Measurements from ENCODE around the gene TMEM117. TPM values are rescaled to one million over a fixed set of nuclear protein-coding genes. Genes with fewer than 3 reads are reported as not detected.

Gene TMEM117
- total RNA-seq, 1 donor from 2014 or later: 0.43 TPM

GRCh38 chr12:44436756-44437155, 600.9 kb downstream of the TMEM117 start:
- DNase-seq (ENCODE audit: low spot score in 2 of 2): no peak
- H3K9me3 ChIP-seq: no peaks in the 10 kb centered on the region
- intact Hi-C loops (cut with DNase I): no loop called here
- H3K4me3 ChIP-seq: no peak overlapping the region
- no peaks in the 10 kb centered on the region for H3K27me3 ChIP-seq
- H3K27ac ChIP-seq: no peak overlapping the region
- TF ChIP-seq CTCF (IDR thresholded peaks at IDR 0.05): no peak
- no peaks in the 10 kb centered on the region for H3K36me3 ChIP-seq
- no peaks in the 10 kb centered on the region for H3K4me1 ChIP-seq

Other genes starting within 250 kb of the TMEM117 start
- gene PUS7L, start 77.3 kb upstream of the TMEM117 start, total RNA-seq: 2.4 TPM
- gene IRAK4, start 77.1 kb upstream of the TMEM117 start, total RNA-seq: 7.3 TPM
- 67.2 TPM for gene TWF1, start 29.8 kb upstream of the TMEM117 start, total RNA-seq

Measured in ascending aorta (tissue), 2 donors.